GM19239 (cell line): ENCODE data around the gene NEDD4L.

Source experiments
- DNase-seq: peaks from one replicate; pipeline ENCODE4 v3.0.0; 2011; ENCODE audit warnings: low spot score; ENCODE audit not compliant: insufficient read length
- FAIRE-seq: peaks from 2 replicates; lab custom pipeline; 2011; peaks lifted over from hg19 to GRCh38; lab: Jason Lieb, UNC

Gene NEDD4L

DNA sequence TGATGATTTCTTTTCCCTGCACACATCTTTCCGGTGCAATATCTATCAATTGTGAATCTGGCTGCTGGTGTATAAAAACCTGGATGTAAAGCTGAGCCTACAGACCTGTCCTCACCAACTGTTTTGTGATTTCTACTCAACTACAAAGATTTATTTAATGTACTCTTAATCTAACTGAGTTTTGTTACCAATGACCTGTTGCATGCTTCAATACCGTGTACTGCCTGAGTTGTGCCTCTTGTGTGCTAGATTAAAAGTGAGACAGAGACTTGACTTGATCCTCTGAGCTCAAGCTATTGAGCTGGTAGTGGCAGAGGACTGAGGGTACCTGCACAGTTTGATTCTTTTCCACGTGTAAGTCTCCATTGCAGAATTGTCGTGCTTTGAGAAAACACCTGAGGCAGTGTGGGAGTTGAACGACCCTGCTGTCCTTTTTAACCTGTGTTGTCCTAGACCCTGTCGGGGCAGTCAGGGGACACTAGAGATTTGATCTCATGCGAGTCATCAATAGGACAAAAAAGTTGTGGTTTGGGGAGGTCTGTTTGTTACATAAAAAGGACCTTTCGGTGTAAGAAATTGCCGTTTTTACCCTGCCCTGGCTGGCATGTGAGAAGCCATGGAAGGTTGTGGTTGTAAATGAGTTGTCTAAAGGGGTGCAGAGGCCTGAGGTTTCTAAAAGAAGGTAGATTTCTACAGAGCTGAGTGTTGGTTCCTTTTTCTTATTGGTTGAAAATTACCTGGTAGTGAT lies 353.5 kb downstream of the NEDD4L start:
- no peak for FAIRE-seq
- no peak for DNase-seq

DNA sequence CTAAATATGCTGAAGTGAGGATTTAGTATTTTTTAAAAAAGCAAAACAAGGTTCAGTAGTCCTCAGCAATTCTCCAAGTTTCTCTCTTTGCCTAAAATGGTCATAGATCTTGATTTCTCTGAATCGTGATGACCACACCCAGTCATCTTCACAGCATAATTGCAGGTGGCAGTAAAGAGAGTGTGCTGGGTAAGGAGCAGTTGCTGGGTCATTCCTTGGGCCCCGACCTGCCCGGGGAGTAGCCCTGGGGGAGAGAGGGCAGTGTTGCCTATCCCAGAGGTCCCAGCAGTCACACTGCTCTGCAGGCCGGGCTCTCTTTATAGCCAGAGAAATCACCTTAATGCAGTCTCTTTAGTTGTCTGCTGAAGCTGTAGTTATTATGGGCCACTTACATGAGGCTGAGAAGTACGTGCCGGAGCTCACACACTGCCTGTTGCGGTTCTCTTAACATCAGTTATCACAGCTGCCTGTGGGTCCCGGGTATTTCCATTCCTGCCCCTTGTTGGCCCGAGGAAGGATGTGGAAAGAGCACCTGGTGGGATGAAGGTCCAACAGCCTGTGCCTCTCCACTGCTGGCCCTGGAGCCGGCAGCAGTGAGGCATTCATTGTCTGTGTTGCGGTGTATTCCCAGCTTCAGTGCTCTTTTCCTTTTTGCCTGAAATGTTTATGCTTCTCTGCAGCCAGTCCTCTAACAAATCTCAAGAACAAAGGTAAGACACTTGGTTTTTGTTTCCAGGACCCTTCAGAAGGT lies 354.8 kb downstream of the NEDD4L start:
- no peak for FAIRE-seq
- no peak for DNase-seq

DNA sequence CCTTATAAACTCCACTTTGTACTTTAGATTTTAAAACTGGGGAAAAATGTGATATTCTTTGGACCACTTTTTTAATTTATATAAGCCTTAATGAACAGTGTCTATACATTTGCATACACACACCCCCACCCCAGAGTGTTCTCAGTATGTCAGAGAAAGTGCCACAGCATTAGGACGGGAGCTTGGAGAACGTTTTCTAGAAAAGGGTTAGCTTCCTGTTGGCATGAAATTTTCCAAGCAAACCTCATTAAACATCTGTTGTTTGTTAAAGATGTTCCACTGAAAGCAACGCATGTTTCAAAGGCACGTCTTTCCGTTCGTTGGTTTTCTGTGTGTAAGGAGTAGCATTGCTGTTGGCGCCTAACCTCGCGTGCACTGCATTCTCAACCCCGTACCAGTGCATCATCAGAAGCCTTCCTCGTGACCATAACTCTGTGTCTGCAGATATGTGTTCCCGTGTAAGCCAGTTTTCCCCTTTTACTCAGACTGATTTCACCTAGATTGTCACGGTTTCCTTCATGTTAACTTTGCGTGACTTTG lies 356.4 kb downstream of the NEDD4L start:
- DNase-seq, result no peak
- FAIRE-seq, result peak; percentile 37

- no peak for FAIRE-seq
- DNase-seq, result no peak
Observed at GRCh38 chr18:58401191-58401590, 357.2 kb downstream of the NEDD4L start.

- FAIRE-seq, result no peak
- no peak for DNase-seq
Observed at GRCh38 chr18:58402247-58402646, 358.2 kb downstream of the NEDD4L start.

- no peak for DNase-seq
- no peak for FAIRE-seq
Observed at GRCh38 chr18:58402951-58403702, 359.1 kb downstream of the NEDD4L start.

GRCh38 chr18:58403799-58404455 lies 359.9 kb downstream of the NEDD4L start:
- DNase-seq (no peak), FAIRE-seq (no peak)

DNA sequence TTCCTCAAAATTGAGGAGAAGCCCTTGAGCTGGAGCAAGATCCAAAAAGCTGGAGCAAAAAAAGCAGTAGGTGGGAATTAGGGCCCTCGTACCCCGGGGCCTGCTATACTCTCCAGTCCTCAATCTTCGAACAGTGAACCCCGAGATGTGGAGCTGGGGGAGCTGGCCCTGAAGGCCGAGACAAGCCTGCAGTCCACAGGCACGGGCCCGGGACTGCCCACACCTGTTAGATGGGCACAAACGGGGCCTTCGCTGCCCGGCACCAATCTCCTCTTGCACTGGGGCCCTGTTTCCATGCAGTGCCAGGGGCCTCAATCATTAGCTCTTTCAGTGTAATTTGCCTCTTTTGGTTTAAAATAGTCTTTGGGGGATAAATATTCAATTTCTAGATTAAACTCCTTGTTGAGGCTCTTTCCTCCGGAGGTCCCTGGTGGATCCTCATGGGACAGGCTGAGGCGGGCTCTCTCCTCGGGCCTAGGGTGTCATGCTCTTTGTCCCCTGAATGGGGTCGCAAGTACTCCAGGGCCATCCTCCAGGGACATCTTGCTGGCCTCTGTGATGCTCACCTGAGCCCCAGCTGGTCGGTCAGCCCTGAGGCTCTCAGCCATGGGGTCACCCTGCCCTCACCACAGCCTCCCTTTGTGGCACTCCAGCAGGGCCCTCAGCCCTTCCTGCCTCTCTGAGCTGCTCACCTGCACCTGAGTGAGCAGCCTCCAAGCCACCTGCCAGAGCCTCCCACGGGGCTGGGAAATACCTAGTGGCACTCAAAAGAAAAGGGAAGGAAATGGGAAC lies 361.3 kb downstream of the NEDD4L start:
- FAIRE-seq, result no peak
- no peak for DNase-seq

GRCh38 chr18:58407263-58407648 lies 363.2 kb downstream of the NEDD4L start:
- DNase-seq (no peak), FAIRE-seq (no peak)

DNA sequence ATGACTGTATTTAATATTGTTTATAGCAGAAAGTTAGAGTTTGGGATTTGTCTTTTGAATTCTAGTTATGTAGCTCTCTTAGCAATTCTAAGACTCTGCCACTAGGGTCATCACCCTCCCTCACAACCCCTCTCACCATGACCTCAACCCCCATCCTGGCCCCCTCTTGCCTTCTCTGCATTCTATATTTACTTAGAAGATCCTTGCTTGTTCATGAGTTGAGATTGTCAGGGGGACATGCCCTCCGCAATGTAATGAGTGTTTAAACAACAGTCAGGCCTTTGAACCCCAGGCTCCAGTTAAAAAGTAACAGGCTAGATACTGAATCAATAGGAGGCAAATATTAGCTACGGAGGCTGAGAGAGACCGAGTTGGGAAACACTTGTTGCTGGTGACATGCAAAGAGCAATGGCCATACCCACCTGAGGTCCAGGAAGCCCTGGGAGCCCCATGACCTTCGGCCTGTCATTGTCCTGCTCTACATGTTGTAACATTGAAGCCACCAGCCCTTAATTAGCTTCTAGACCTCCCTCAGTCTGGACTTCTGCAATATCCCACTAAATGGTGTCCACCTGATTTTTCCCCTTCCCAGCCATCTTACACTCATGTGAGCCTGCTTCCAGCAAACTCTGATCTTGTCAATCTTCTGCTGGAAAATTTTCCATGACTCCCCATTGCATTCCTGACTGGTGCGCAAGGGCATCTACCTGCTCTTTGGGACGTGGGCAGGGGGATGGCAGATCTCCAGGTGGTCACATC lies 363.8 kb downstream of the NEDD4L start:
- FAIRE-seq, result no peak

DNA sequence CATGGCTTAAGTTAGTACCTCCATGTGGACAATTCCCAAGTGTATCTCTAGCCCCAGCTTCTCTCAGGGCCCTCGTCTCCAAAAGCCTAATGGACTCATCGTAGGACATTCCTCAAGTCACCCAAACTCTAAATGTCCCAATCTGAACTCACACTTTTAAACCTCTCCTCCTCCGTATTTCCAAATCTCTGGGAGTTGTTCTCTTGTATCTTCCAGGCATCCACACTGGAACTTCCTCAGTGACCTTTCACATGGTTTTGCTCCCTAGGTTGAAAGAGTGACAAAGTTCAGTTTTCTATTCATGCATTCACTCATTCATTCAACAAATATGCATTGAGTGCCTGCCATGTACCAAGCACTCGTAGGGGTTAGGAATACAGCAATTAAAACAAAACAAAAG lies 364.6 kb downstream of the NEDD4L start:
- no peak for FAIRE-seq

More for the DNA sequence above, 363.8 kb downstream of the NEDD4L start:
- DNase-seq, result no peak

DNA sequence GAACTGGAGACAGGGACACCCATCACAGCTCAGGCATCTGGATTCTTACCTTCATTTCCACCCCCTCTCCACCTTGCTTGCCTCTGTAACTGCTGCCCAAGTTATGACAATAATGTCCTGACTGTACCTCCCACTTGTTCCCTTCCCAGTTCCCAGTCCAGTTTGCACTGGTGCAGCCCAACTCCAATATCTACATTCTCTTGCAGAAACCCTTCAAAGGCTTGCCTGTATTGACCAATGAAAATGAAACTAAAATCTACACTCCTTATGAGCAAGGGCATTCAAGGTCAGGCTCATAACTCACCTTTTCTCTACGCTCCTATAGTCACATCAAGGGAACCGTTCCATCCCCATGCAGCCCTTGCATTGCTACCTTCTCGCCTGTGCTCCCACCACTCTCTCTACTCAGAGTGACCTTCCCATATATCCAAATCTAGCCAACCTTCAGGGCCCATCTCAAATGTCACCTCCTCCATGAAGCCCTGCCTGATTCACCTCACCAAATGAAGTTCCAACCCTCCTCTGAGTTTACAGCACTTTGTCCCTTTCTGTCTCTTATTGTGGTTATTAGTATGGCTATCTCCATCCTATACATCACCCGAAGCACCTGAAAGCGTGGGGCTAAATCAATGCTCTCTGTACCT lies 365.9 kb downstream of the NEDD4L start:
- no peak for FAIRE-seq
- no peak for DNase-seq

More for the DNA sequence above, 364.6 kb downstream of the NEDD4L start:
- no peak for DNase-seq

- FAIRE-seq (no peak), DNase-seq (no peak)
Observed at GRCh38 chr18:58411323-58411722, 367.3 kb downstream of the NEDD4L start.

GRCh38 chr18:58412844-58413666 lies 369.0 kb downstream of the NEDD4L start:
- DNase-seq, result no peak
- no peak for FAIRE-seq

DNA sequence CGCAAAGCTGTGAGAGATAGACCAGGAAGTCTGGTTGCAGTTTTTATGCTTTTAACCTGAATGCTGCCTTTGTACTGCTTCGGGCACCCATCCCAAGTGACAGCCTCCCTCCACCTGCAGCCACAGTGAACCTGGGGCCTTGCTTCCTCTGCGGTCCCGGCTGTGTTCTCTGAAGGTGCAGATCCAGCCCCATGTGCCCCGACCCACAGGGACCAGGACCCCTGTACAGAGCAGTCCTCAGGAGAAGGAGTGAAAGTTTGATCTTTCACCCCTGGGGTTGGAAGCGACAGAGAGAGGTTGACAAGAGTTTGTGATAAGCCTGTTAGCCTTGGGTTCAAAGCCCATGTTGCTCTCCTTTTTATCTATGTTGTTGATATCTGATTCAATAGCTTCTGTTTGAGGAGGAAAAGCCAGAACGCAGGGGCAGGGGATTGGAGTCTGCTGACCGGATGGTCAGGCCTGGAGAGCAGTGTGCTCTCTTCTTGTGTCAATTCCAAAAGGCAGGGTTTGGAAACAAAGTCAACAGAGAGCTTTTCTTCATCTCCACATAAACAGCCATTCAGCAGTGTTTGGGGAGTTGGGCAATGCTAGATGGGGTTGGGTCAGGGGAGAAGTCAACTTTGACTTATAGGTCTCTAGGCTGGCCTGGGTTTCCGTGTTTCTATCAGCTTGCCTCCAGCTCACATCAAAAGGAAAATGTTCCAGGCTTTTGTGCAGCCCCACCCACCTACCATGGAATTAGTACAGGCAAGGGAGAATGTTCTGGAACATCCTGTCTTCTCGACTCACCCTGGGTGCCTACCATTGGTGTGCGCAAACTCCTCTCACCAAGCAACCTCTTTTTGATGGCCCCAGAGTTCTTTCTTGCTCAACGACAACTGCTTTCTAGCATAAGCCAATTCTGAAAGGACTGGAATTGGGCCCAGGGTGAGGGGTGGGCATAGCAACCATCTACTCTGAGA lies 369.9 kb downstream of the NEDD4L start:
- DNase-seq (no peak), FAIRE-seq (no peak)

DNA sequence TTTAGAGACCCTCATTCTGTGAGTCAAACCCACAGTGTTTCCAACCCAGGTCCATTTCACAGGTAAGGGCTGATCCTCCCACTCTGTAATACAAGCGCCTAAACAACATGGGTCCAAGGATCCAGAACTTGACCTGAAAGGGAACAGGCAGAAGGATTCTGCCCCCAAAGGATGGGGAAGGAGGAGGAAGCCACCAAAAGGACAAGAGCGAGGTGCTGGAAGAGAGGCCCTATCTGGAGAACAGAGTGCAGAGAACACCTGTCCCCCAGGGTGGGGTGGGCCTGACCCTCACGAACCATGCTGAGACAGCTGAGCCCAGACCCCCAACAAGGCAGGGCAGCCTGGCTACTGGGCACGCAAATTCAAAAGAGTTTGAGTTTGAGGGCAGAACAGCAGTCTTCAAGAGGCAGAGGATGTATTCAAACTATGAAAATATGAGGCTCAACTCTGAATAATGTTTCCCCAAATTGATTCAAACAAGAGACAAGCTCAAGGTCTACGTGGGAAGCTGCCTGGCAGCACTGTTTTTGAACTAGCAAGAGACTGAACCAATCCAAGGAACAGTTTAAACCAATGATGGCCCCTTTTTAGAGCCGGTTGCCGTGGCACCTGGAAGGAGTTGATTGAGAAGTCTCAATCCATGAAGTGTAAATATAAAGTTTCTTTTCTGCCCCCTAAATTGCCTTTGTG lies 372.1 kb downstream of the NEDD4L start:
- FAIRE-seq (no peak), DNase-seq (no peak)
